Fibroblast of mammary gland (primary cell): ENCODE results near the gene MTMR10.
A peak's percentile ranks its signal among the peaks of the same experiment; 100 is the strongest.

Source experiments
- DNase-seq: peaks from one replicate; pipeline ENCODE4 v3.0.0-alpha.2; 2010; ENCODE audit warnings: low read depth
- H3K4me3 ChIP-seq: 2 replicates; pipeline ENCODE4 v1.5.1; 2011; ENCODE audit warnings: low read depth, mild to moderate bottlenecking, low read length, moderate library complexity; ENCODE audit not compliant: control insufficient read depth
- TF ChIP-seq, protein P1 (sequence below): conservative IDR thresholded peaks from 2 replicates; pipeline ENCODE4 v1.5.1; 2011; ENCODE audit warnings: low read depth, low read length, inconsistent platforms; ENCODE audit not compliant: control insufficient read depth, insufficient read depth

The MTMR10 gene

DNA sequence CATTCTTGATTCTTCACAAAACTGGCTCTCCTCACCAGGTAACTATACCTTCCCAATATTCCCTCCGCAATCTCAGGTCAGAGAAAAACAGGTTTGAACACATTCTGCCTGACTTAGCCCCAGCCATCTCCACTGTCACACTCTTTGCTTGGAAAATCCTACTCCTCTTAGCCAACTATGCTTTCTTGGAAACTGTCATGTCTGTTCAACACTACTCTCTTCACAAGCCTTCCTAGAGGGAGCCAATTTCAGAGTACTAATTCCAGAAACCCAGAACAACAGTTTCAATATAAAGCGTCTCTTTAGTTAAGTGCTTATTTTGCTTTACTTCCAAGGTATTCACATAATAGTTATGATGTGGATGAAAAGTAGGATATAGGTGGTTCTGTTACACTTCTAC, 21.7 kb downstream of the MTMR10 start:
- no peak overlapping the region for H3K4me3 ChIP-seq
- DNase-seq, result no peak
- TF ChIP-seq, protein P1, sequence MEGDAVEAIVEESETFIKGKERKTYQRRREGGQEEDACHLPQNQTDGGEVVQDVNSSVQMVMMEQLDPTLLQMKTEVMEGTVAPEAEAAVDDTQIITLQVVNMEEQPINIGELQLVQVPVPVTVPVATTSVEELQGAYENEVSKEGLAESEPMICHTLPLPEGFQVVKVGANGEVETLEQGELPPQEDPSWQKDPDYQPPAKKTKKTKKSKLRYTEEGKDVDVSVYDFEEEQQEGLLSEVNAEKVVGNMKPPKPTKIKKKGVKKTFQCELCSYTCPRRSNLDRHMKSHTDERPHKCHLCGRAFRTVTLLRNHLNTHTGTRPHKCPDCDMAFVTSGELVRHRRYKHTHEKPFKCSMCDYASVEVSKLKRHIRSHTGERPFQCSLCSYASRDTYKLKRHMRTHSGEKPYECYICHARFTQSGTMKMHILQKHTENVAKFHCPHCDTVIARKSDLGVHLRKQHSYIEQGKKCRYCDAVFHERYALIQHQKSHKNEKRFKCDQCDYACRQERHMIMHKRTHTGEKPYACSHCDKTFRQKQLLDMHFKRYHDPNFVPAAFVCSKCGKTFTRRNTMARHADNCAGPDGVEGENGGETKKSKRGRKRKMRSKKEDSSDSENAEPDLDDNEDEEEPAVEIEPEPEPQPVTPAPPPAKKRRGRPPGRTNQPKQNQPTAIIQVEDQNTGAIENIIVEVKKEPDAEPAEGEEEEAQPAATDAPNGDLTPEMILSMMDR, result no peak

DNA sequence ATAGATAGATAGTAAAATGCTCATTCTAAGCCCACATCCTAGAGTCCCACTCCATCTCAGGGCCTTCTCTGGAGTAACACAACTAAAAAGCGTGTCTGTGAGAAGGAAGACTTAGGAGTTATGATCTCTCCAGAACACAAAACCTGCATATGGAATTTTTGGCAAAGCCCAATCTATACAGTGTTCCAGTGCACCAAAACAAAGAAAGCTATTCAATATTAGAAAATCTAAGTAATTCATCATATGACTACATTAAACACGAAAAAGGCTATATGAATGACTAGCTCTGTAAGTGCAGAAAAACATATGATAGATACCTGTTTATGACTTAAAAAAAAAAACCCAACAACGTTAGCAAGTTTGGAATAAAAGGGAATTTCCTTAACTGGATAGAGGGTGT, 27.7 kb downstream of the MTMR10 start:
- no peak for DNase-seq
- TF ChIP-seq, protein P1, result no peak
- H3K4me3 ChIP-seq, result no peak overlapping the region

DNA sequence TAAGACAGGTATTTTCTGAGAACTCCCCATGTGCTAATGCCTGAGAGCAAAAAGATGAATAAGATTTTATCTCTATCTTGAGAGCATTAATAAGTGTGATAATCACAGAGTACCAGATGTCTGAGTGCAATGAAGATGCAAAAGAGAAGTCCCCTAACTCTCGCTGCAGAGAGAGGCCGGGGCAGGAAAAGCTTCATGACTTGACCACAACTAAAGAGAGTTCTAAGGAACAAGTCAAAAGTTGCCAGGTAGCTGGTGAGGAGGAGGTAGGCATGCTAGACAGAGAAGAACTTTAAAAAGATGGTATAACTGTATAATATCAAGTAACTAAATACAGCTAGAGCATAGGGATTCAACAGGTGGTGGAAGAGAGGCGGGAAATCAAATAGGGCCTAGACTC, 28.8 kb downstream of the MTMR10 start:
- TF ChIP-seq, protein P1, result no peak
- no peak overlapping the region for H3K4me3 ChIP-seq

DNA sequence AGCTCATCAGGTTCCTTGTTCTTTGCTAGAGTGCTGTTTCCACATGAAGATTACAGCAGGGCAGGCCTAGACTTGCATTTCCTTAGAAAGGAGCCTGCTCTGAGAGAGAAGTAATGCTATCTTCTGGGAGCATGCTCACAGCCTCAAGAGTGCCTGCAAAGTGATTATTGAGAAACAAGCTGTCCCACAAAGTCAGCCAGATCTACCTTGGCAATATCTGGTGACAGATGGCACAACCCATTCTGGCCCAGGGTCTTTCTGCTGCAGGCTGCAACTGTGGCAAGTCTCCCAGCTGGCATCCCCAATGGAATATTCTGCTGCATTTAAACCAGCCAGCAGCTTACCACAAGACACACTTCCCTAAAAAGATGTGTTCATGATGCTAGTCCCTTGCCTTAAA, 29.3 kb downstream of the MTMR10 start:
- no peak overlapping the region for H3K4me3 ChIP-seq
- DNase-seq, result no peak
- TF ChIP-seq, protein P1, result no peak

More for the DNA sequence above, 28.8 kb downstream of the MTMR10 start:
- no peak for DNase-seq

DNA sequence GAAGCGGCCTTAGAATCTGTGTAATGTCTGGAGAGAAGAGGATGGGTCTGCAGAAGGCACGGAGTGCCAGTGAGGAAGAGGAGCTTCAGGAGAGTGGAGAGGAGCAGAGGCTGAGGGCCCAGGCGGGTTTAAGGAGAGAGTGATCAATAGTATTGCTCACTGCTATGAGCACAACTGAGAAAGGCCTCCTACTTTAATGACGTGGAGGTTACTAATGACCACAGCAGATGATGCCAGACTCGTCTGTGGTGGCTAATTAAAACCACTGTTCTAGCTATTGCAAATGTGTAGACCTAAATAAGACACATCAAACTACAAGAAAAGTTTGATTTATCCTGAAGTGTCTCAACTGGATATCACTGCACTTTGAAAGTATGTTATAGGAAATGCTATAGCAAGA, 33.2 kb downstream of the MTMR10 start:
- DNase-seq, result peak; percentile 63
- TF ChIP-seq, protein P1, result no peak
- no peak overlapping the region for H3K4me3 ChIP-seq

DNA sequence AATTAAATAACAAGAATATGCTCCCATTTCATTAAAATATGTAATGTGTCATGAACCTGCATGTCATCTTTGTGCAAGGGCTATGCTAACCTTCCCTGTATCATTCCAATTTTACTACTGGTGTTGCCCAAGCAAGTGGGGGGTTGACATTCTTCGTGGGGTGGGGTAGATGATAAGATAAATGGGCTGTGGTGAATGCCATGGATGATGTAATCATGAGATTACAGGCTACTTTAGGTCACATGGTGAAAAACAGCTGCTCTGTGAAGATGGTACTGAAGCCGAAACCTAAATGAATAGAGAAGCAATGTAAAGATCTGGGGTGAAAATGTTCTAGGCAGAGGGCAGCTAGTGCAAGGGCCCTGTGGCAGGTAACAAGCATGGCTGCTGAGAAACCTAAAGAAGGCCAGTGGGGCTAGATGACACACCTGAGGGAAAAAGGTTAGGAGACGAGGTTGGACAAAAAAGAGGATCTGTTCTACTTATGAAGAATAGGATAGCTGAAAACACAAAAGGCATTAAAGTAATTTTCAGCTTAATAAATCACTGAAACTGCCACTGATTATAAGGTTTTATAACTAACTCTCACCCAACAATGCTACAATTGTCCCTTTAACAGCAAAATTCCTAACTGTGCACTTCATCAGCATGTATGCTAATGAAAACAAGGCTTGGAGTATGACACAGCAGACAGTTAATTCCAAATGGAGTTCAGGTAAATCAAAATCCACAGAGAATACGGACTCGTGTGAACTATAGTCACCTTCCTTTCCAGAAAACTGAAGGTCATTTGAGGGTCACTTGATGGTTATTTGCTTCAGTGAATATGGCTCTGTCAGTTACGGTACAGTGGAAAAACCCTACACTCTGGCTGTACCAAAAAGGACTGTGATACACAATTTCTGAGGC, 35.0 kb downstream of the MTMR10 start:
- no peak for DNase-seq
- no peak overlapping the region for H3K4me3 ChIP-seq
- TF ChIP-seq, protein P1, result no peak
